ENCODE measurements around the gene NRCAM. TPM values are rescaled to one million over a fixed set of nuclear protein-coding genes. Genes with fewer than 3 reads are reported as not detected.

Gene NRCAM
- total RNA-seq, 1 experiment from 2014 or later = 40.3 TPM

GRCh38 chr7:108434010-108434409 lies 22.2 kb downstream of the NRCAM start:
- Histone ChIP-seq H3K27ac (no peak overlapping the region), H3K9me2 (ENCODE audit: insufficient read depth) (no peaks in the 10 kb centered on the region), H3K79me2 (ENCODE audit: low read depth) (no peaks in the 10 kb centered on the region), H4K20me1 (ENCODE audit: insufficient read depth) (no peaks in the 10 kb centered on the region), H3K4me3 (no peak overlapping the region), H3K9me3 (ENCODE audit: insufficient read depth, low read depth) (no peaks in the 10 kb centered on the region), H2AFZ (no peak overlapping the region), H3K4me2 (no peak overlapping the region), H3K36me3 (ENCODE audit: low read depth) (no peaks in the 10 kb centered on the region), H3F3A (ENCODE audit: insufficient read depth, low read depth) (no peaks in the 10 kb centered on the region), H3K27me3 (ENCODE audit: insufficient read depth, low read depth) (no peaks in the 10 kb centered on the region), H3K4me1 (replicated peaks; ENCODE audit: insufficient read depth) (peaks cover 10% of the 10 kb centered on the region)
- BruUV-seq (replicated peaks) = no TSS peak
- ChIA-PET CTCF (no interaction called here), POLR2A (ENCODE audit: unreplicated experiment) (no interaction called here)
- no peak for DNase-seq
- TF ChIP-seq EZH2 (IDR thresholded peaks at IDR 0.05; ENCODE audit: low read depth) = no peak
- no peak for TF ChIP-seq CTCF (conservative IDR thresholded peaks at IDR 0.05)
- intact Hi-C loops (cut with micrococcal nuclease; ENCODE audit: unreplicated experiment) = no loop called here

GRCh38 chr7:108431099-108431498 lies 25.1 kb downstream of the NRCAM start:
- DNase-seq = no peak
- intact Hi-C loops (cut with micrococcal nuclease; ENCODE audit: unreplicated experiment) = no loop called here
- no peak overlapping the region for H2AFZ ChIP-seq
- H3K9me2 ChIP-seq (ENCODE audit: insufficient read depth) = no peaks in the 10 kb centered on the region
- TF ChIP-seq EZH2 (IDR thresholded peaks at IDR 0.05; ENCODE audit: low read depth) (no peak), CTCF (conservative IDR thresholded peaks at IDR 0.05) (no peak)
- no peaks in the 10 kb centered on the region for H3K79me2 ChIP-seq (ENCODE audit: low read depth)
- no peaks in the 10 kb centered on the region for H4K20me1 ChIP-seq (ENCODE audit: insufficient read depth)
- H3K4me3 ChIP-seq = no peak overlapping the region
- no peaks in the 10 kb centered on the region for H3K27me3 ChIP-seq (ENCODE audit: insufficient read depth, low read depth)
- peaks cover 10% of the 10 kb centered on the region for H3K4me1 ChIP-seq (replicated peaks; ENCODE audit: insufficient read depth)
- no peak overlapping the region for H3K4me2 ChIP-seq
- no peak overlapping the region for H3K27ac ChIP-seq
- H3K9me3 ChIP-seq (ENCODE audit: insufficient read depth, low read depth) = no peaks in the 10 kb centered on the region
- POLR2A ChIA-PET (ENCODE audit: unreplicated experiment) = no interaction called here
- BruUV-seq (replicated peaks) = no TSS peak
- no peaks in the 10 kb centered on the region for H3K36me3 ChIP-seq (ENCODE audit: low read depth)
- CTCF ChIA-PET = interaction anchor here (0.7 kb wide), 1 partner anchor 56 kb away, joined by 3 read pairs; no protein-coding TSS in a partner anchor
- H3F3A ChIP-seq (ENCODE audit: insufficient read depth, low read depth) = no peaks in the 10 kb centered on the region

GRCh38 chr7:108430664-108431063 lies 25.6 kb downstream of the NRCAM start:
- ChIA-PET CTCF (interaction anchor here (0.7 kb wide), 1 partner anchor 56 kb away, joined by 3 read pairs; no protein-coding TSS in a partner anchor), POLR2A (ENCODE audit: unreplicated experiment) (no interaction called here)
- no peak overlapping the region for H3K4me2 ChIP-seq
- no peaks in the 10 kb centered on the region for H3K36me3 ChIP-seq (ENCODE audit: low read depth)
- H3F3A ChIP-seq (ENCODE audit: insufficient read depth, low read depth) = no peaks in the 10 kb centered on the region
- no peak overlapping the region for H3K27ac ChIP-seq
- H3K4me1 ChIP-seq (replicated peaks; ENCODE audit: insufficient read depth) = peaks cover 10% of the 10 kb centered on the region
- no peaks in the 10 kb centered on the region for H3K9me2 ChIP-seq (ENCODE audit: insufficient read depth)
- no peaks in the 10 kb centered on the region for H3K79me2 ChIP-seq (ENCODE audit: low read depth)
- no peak overlapping the region for H3K4me3 ChIP-seq
- TF ChIP-seq CTCF (conservative IDR thresholded peaks at IDR 0.05) = no peak
- TF ChIP-seq EZH2 (IDR thresholded peaks at IDR 0.05; ENCODE audit: low read depth) = no peak
- H4K20me1 ChIP-seq (ENCODE audit: insufficient read depth) = no peaks in the 10 kb centered on the region
- no peaks in the 10 kb centered on the region for H3K9me3 ChIP-seq (ENCODE audit: insufficient read depth, low read depth)
- no peak for DNase-seq
- no peaks in the 10 kb centered on the region for H3K27me3 ChIP-seq (ENCODE audit: insufficient read depth, low read depth)
- intact Hi-C loops (cut with micrococcal nuclease; ENCODE audit: unreplicated experiment) = no loop called here
- no peak overlapping the region for H2AFZ ChIP-seq
- no TSS peak for BruUV-seq (replicated peaks)

Measured in PC-9 (cell line).